NCI-H774 (cell line): Measurements from ENCODE around the gene ZNF701.
"Not testable (repeated sequence)": the region's sequence is repeated elsewhere in the genome, so short reads cannot be mapped to it uniquely, and the experiment has no call there.

Experiments used
- DNase-seq: peaks from one replicate; lab custom pipeline; 2025; lab: John Stamatoyannopoulos, UW

Gene ZNF701

GRCh38 chr19:52566588-52566987 is 3.5 kb upstream of the ZNF701 start:
- no peak for DNase-seq

- no peak for DNase-seq
These were observed 2.2 kb upstream of the ZNF701 start for GRCh38 chr19:52567921-52568320.

GRCh38 chr19:52569638-52569999 is 468 bp upstream of the ZNF701 start:
- DNase-seq: not testable (repeated sequence)

- no peak for DNase-seq
These were observed 14.8 kb downstream of the ZNF701 start for GRCh38 chr19:52584736-52585440.

- DNase-seq: no peak
These were observed 15.5 kb downstream of the ZNF701 start for GRCh38 chr19:52585604-52586003.

- no peak for DNase-seq
These were observed 20.6 kb downstream of the ZNF701 start for GRCh38 chr19:52590728-52591127.

- no peak for DNase-seq
These were observed 22.2 kb downstream of the ZNF701 start for GRCh38 chr19:52592301-52592700.

- DNase-seq: not testable (repeated sequence)
These were observed 23.4 kb downstream of the ZNF701 start for GRCh38 chr19:52593441-52593840.

GRCh38 chr19:52599241-52599640 is 29.2 kb downstream of the ZNF701 start:
- no peak for DNase-seq

- peak; percentile 17 for DNase-seq
These were observed 30.5 kb downstream of the ZNF701 start for GRCh38 chr19:52600639-52601024.

- peak; percentile 84 for DNase-seq
These were observed 31.2 kb downstream of the ZNF701 start for GRCh38 chr19:52601025-52601973.

GRCh38 chr19:52601974-52602366 is 31.9 kb downstream of the ZNF701 start:
- DNase-seq: not testable (repeated sequence)

GRCh38 chr19:52602941-52603340 is 32.9 kb downstream of the ZNF701 start:
- no peak for DNase-seq

- no peak for DNase-seq
These were observed 33.6 kb downstream of the ZNF701 start for GRCh38 chr19:52603558-52604207.

- DNase-seq: no peak
These were observed 43.3 kb downstream of the ZNF701 start for GRCh38 chr19:52613299-52613906.

- DNase-seq: no peak
These were observed 51.3 kb downstream of the ZNF701 start for GRCh38 chr19:52621376-52621775.

GRCh38 chr19:52622261-52622660 is 52.2 kb downstream of the ZNF701 start:
- no peak for DNase-seq

GRCh38 chr19:52626915-52627314 is 56.8 kb downstream of the ZNF701 start:
- DNase-seq: no peak

- not testable (repeated sequence) for DNase-seq
These were observed 57.4 kb downstream of the ZNF701 start for GRCh38 chr19:52627441-52627840.

- no peak for DNase-seq
These were observed 65.9 kb downstream of the ZNF701 start for GRCh38 chr19:52635786-52636570.
